Measurements from ENCODE around the gene RAB11B. TPM values are rescaled to one million over a fixed set of nuclear protein-coding genes. Genes with fewer than 3 reads are reported as not detected.

Gene RAB11B
- total RNA-seq, 2 donors from 2014 or later: 47.7 to 50.4 TPM

- intact Hi-C loops (cut with DNase I): no loop called here
- Histone ChIP-seq H3K27ac (peak within 1 kb of the TSS in 3 of 4 donors; percentile 44 to 66 (median 62)), H3K9me3 (no peaks in the 10 kb centered on the region), H3K36me3 (replicated peaks in 1 of 2; ENCODE audit: insufficient read depth in 1 of 2, low read depth in 2 of 2) (no peaks in the 10 kb centered on the region), H3K4me1 (peaks cover 13% of the 10 kb centered on the region), H3K27me3 (no peaks in the 10 kb centered on the region), H3K4me3 (peak within 1 kb of the TSS; percentile 32 to 87)
- ATAC-seq (peak; percentile 99), DNase-seq (peak; percentile 97 to 99 (median 98))
- peak in 1 of 3 donors; percentile 24 for TF ChIP-seq POLR2A (IDR thresholded peaks at IDR 0.05)
- peak; percentile 55 to 90 (median 76) for TF ChIP-seq CTCF (IDR thresholded peaks at IDR 0.05)
- 5 to 13% methylated on average over 29 to 89 of the region's 89 CpGs for WGBS, 2 donors
These were observed 22.8 kb downstream of the RAB11B start, which contains the start of gene MARCHF2 for GRCh38 chr19:8412783-8413628. MARCHF2 (plus strand) TSS chr19:8413305; CDS start chr19:8421841, 8,536 bp downstream.

- intact Hi-C loops (cut with DNase I): no loop called here
- H3K4me3 ChIP-seq: peak overlapping the region; percentile 32 to 87
- no peak for ATAC-seq
- H3K36me3 ChIP-seq (replicated peaks in 1 of 2; ENCODE audit: insufficient read depth in 1 of 2, low read depth in 2 of 2): no peaks in the 10 kb centered on the region
- peaks cover 13% of the 10 kb centered on the region for H3K4me1 ChIP-seq
- H3K27me3 ChIP-seq: no peaks in the 10 kb centered on the region
- DNase-seq: no peak
- TF ChIP-seq CTCF (IDR thresholded peaks at IDR 0.05): no peak
- TF ChIP-seq POLR2A (IDR thresholded peaks at IDR 0.05): no peak
- WGBS, 2 donors: 11 to 16% methylated on average over 1 to 3 of the region's 3 CpGs
- H3K9me3 ChIP-seq: no peaks in the 10 kb centered on the region
- peak overlapping the region in 3 of 4 donors; percentile 44 to 66 (median 62) for H3K27ac ChIP-seq
These were observed 23.5 kb downstream of the RAB11B start for GRCh38 chr19:8413629-8413995.

- TF ChIP-seq POLR2A (IDR thresholded peaks at IDR 0.05): no peak
- TF ChIP-seq CTCF (IDR thresholded peaks at IDR 0.05): no peak
- H3K27ac ChIP-seq: no peak overlapping the region
- intact Hi-C loops (cut with DNase I): no loop called here
- ATAC-seq (no peak), DNase-seq (no peak)
- no peaks in the 10 kb centered on the region for H3K27me3 ChIP-seq
- 84 to 93% methylated on average over 3 to 4 of the region's 4 CpGs for WGBS, 2 donors
- no peaks in the 10 kb centered on the region for H3K9me3 ChIP-seq
- no peak overlapping the region for H3K4me3 ChIP-seq
- H3K36me3 ChIP-seq (replicated peaks in 1 of 2; ENCODE audit: insufficient read depth in 1 of 2, low read depth in 2 of 2): no peaks in the 10 kb centered on the region
- H3K4me1 ChIP-seq: peaks cover 13% of the 10 kb centered on the region
These were observed 26.6 kb downstream of the RAB11B start for GRCh38 chr19:8416796-8417195.

- TF ChIP-seq CTCF (IDR thresholded peaks at IDR 0.05): no peak
- no peak for TF ChIP-seq POLR2A (IDR thresholded peaks at IDR 0.05)
- Histone ChIP-seq H3K4me3 (no peak overlapping the region), H3K4me1 (peaks cover 18% of the 10 kb centered on the region), H3K36me3 (replicated peaks in 1 of 2; ENCODE audit: insufficient read depth in 1 of 2, low read depth in 2 of 2) (no peaks in the 10 kb centered on the region), H3K27me3 (no peaks in the 10 kb centered on the region), H3K9me3 (no peaks in the 10 kb centered on the region), H3K27ac (peak overlapping the region; percentile 7 to 45 (median 37))
- WGBS, 2 donors: 45 to 48% methylated on average over 14 to 27 of the region's 28 CpGs
- DNase-seq: peak; percentile 42 to 58 (median 50)
- ATAC-seq: peak; percentile 39
- intact Hi-C loops (cut with DNase I): no loop called here
These were observed 31.6 kb downstream of the RAB11B start for GRCh38 chr19:8421484-8422461.
